Measurements from ENCODE around the gene RABL6. TPM values are rescaled to one million over a fixed set of nuclear protein-coding genes. Genes with fewer than 3 reads are reported as not detected.

The RABL6 gene
- total and polyA plus RNA-seq, 2 of the 4 experiments (the other 2 are of a cell fraction): 37.1 to 47.5 TPM

GRCh38 chr9:136762915-136763648 is 44.7 kb upstream of the RABL6 start:
- Histone ChIP-seq H3K18ac (ENCODE audit: low read depth, low read length) (no peak overlapping the region), H3K4ac (ENCODE audit: low read depth, low read length) (no peak overlapping the region), H3K23ac (ENCODE audit: low read depth, low read length) (no peak overlapping the region), H2AFZ (replicated peaks; ENCODE audit: low read length, poor library complexity) (peak overlapping the region; percentile 81), H2BK120ac (ENCODE audit: low read depth, low read length) (no peak overlapping the region), H2BK15ac (ENCODE audit: low read depth, low read length) (no peak overlapping the region), H3K4me1 (ENCODE audit: control insufficient read depth, insufficient read depth, low read length) (no peaks in the 10 kb centered on the region), H3K9me3 (ENCODE audit: control insufficient read depth, insufficient read depth, low read length) (no peaks in the 10 kb centered on the region), H2AK5ac (ENCODE audit: low read depth, low read length) (no peak overlapping the region), H3K27me3 (ENCODE audit: control insufficient read depth, insufficient read depth, low read length) (peaks cover 6% of the 10 kb centered on the region), H3K56ac (ENCODE audit: extremely low read depth, insufficient read depth, low read length) (no peak overlapping the region), H3K4me2 (ENCODE audit: low read depth, low read length) (no peak overlapping the region), H3K14ac (replicated peaks; ENCODE audit: low read depth, low read length) (no peak overlapping the region), H4K20me1 (ENCODE audit: insufficient read depth, low read length) (no peaks in the 10 kb centered on the region), H4K91ac (ENCODE audit: insufficient read depth, low read depth, low read length) (no peak overlapping the region), H2BK5ac (ENCODE audit: low read depth, low read length, poor library complexity, severe bottlenecking) (no peak overlapping the region), H4K8ac (ENCODE audit: low read depth in 2 of 2, low read length in 2 of 2) (no peak overlapping the region), H3K9me1 (ENCODE audit: insufficient read depth, low read length) (no peaks in the 10 kb centered on the region), H3K79me1 (ENCODE audit: low read depth in 1 of 2, low read length in 2 of 2) (no peaks in the 10 kb centered on the region), H3K9ac (ENCODE audit: low read depth, low read length) (no peak overlapping the region), H4K5ac (ENCODE audit: low read depth, low read length) (no peak overlapping the region), H2AK9ac (replicated peaks; ENCODE audit: low read depth, low read length, poor library complexity) (no peak overlapping the region), H2BK20ac (ENCODE audit: low read depth, low read length) (no peak overlapping the region), H3K4me3 (ENCODE audit: insufficient read depth, low read depth, low read length) (no peak overlapping the region), H3K36me3 (ENCODE audit: control insufficient read depth, insufficient read depth, low read length) (no peaks in the 10 kb centered on the region), H3K27ac (ENCODE audit: insufficient read depth, low read length) (no peak overlapping the region)
- 25% methylated on average over 9 of the region's 37 CpGs; no CpG with 5 or more reads in 1 of the 2 experiments for WGBS, 2 experiments (ENCODE audit: extremely low coverage in 2 of 2, insufficient read length in 1 of 2)
- ATAC-seq (ENCODE audit: low read depth): peak; percentile 59
- ChIA-PET POLR2A (ENCODE audit: unreplicated experiment) (no interaction called here), CTCF (no interaction called here)
- in situ Hi-C loops (cut with MboI; ENCODE audit: low sequenced_read_pairs) (no loop called here), intact Hi-C loops (cut with micrococcal nuclease) (no loop called here), dilution Hi-C loops (cut with HindIII; ENCODE audit: low sequenced_read_pairs, unreplicated experiment) (no loop called here)
- TF ChIP-seq CHD1 (IDR thresholded peaks at IDR 0.05; ENCODE audit: low read depth, low read length) (no peak), RFX5 (IDR thresholded peaks at IDR 0.05; ENCODE audit: low read depth, low read length) (no peak), RCOR1 (IDR thresholded peaks at IDR 0.05; ENCODE audit: insufficient replicate concordance, low read length) (no peak), MXI1 (IDR thresholded peaks at IDR 0.05; ENCODE audit: borderline replicate concordance, low read depth, low read length) (no peak), POLR2A (IDR thresholded peaks at IDR 0.05; ENCODE audit: low read depth, low read length) (no peak), BHLHE40 (IDR thresholded peaks at IDR 0.05; ENCODE audit: low read depth, low read length) (no peak), CEBPB (IDR thresholded peaks at IDR 0.05; ENCODE audit: low read depth, low read length) (no peak), RAD21 (IDR thresholded peaks at IDR 0.05; ENCODE audit: low read length) (no peak)
- DNase-seq: no peak
- BruUV-seq (replicated peaks): no TSS peak

Measured in IMR-90 (cell line).